ENCODE data around the gene PTPRK. TPM values are rescaled to one million over a fixed set of nuclear protein-coding genes. Genes with fewer than 3 reads are reported as not detected.

PTPRK gene
- total and polyA plus RNA-seq, 2 of the 13 experiments (the other 11 are each of a cell fraction or from before 2014, with no cell fraction given) = 43.6 to 98.3 TPM

DNA sequence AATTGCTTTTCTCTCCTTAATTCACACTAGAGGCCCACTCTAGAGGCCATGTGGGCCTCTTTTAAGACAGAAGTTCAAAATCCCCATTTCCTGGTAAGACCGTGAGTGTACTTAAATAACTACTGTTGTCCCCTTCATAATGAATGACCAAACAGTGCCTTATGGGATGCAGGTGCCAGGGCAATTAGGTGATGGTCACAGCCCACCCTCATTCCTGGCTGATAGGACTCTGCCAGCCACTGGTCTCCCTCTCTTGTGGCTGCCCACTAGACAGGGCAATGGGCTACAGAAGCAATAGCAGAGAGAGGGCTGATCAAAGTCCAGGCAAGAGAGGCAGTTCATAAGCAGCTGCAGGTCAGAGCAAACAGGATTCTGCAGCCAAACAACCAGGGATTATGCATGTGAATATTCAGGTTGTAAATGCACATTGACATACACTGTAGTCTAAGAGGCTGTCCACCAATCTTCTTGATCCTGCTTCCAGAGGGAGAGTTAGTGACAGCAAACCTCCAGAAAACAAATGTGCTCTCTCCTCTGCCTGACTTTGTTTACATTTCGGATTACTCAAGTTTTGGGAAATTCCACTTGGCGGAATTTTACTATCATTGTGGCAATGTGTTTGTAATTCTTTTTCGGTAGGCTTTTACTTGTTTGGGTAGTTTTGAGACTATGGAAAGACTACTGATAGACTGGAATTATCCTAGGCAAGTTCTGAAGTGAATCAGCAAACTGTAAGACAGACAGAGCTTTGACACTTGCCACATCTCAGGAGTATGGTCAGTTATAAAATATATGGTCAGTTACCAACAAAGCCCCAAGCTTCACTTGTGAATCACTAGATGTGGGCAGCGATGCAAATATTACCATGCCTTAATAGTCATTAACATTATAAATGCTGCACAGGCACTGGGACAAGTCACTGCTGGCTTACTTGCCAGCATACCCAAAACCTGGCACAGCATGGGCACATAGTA is 12.8 kb downstream of the PTPRK start (continued):
- TF ChIP-seq, protein P1, sequence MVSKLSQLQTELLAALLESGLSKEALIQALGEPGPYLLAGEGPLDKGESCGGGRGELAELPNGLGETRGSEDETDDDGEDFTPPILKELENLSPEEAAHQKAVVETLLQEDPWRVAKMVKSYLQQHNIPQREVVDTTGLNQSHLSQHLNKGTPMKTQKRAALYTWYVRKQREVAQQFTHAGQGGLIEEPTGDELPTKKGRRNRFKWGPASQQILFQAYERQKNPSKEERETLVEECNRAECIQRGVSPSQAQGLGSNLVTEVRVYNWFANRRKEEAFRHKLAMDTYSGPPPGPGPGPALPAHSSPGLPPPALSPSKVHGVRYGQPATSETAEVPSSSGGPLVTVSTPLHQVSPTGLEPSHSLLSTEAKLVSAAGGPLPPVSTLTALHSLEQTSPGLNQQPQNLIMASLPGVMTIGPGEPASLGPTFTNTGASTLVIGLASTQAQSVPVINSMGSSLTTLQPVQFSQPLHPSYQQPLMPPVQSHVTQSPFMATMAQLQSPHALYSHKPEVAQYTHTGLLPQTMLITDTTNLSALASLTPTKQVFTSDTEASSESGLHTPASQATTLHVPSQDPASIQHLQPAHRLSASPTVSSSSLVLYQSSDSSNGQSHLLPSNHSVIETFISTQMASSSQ (IDR thresholded peaks at IDR 0.05; ENCODE audit: low read depth) = peak; percentile 67
- TF ChIP-seq, protein P1 (CRISPR knock-in tag; IDR thresholded peaks at IDR 0.05; ENCODE audit: borderline replicate concordance) = peak; percentile 85; the same call in 1 of the 2 replicates
- TF ChIP-seq HOXA3 (CRISPR knock-in tag; IDR thresholded peaks at IDR 0.05) (peak; percentile 75; the same call in 1 of the 2 replicates), MTF2 (CRISPR knock-in tag; IDR thresholded peaks at IDR 0.05; ENCODE audit: borderline replicate concordance) (no peak), ZFP82 (CRISPR knock-in tag; IDR thresholded peaks at IDR 0.05; ENCODE audit: borderline replicate concordance) (0 out of 2 replicates have a peak, but pooled peaks have one; percentile 17), SATB2 (CRISPR knock-in tag; IDR thresholded peaks at IDR 0.05) (no peak), SOX6 (IDR thresholded peaks at IDR 0.05) (no peak), SOX6 (CRISPR knock-in tag; IDR thresholded peaks at IDR 0.05) (peak; percentile 94), KLF15 (CRISPR knock-in tag; IDR thresholded peaks at IDR 0.05; ENCODE audit: borderline replicate concordance) (no peak), ZNF75D (CRISPR knock-in tag; IDR thresholded peaks at IDR 0.05; ENCODE audit: borderline replicate concordance) (no peak), GABPA (IDR thresholded peaks at IDR 0.05; ENCODE audit: low read depth, low read length) (no peak), GABPA (CRISPR knock-in tag; IDR thresholded peaks at IDR 0.05; ENCODE audit: low read depth) (no peak), CREM (IDR thresholded peaks at IDR 0.05) (peak; percentile 71; the same call in 1 of the 2 replicates), CREM (CRISPR knock-in tag; IDR thresholded peaks at IDR 0.05) (no peak), ZNF83 (CRISPR knock-in tag; IDR thresholded peaks at IDR 0.05; ENCODE audit: borderline replicate concordance) (no peak), BHLHE40 (IDR thresholded peaks at IDR 0.05; ENCODE audit: low read length) (no peak), SMAD3 (CRISPR knock-in tag; IDR thresholded peaks at IDR 0.05) (peak; percentile 90), ZNF136 (CRISPR knock-in tag; IDR thresholded peaks at IDR 0.05; ENCODE audit: low read depth) (peak; percentile 18; the same call in 1 of the 2 replicates), HNF4G (IDR thresholded peaks at IDR 0.05; ENCODE audit: borderline replicate concordance, low read depth, low read length) (peak; percentile 96), HNF4G (CRISPR knock-in tag; IDR thresholded peaks at IDR 0.05; ENCODE audit: borderline replicate concordance, low read depth) (peak; percentile 98), GATAD1 (CRISPR knock-in tag; IDR thresholded peaks at IDR 0.05) (peak; percentile 58; the same call in 1 of the 2 replicates)
- TF ChIP-seq, protein P2, sequence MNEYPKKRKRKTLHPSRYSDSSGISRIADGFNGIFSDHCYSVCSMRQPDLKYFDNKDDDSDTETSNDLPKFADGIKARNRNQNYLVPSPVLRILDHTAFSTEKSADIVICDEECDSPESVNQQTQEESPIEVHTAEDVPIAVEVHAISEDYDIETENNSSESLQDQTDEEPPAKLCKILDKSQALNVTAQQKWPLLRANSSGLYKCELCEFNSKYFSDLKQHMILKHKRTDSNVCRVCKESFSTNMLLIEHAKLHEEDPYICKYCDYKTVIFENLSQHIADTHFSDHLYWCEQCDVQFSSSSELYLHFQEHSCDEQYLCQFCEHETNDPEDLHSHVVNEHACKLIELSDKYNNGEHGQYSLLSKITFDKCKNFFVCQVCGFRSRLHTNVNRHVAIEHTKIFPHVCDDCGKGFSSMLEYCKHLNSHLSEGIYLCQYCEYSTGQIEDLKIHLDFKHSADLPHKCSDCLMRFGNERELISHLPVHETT (CRISPR knock-in tag; conservative IDR thresholded peaks at IDR 0.05) = no peak
- TF ChIP-seq, protein P3, sequence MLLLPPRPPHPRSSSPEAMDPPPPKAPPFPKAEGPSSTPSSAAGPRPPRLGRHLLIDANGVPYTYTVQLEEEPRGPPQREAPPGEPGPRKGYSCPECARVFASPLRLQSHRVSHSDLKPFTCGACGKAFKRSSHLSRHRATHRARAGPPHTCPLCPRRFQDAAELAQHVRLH (CRISPR knock-in tag; IDR thresholded peaks at IDR 0.05; ENCODE audit: borderline replicate concordance, low read depth) = peak; percentile 89; the same call in 1 of the 2 replicates
- TF ChIP-seq, protein P4, sequence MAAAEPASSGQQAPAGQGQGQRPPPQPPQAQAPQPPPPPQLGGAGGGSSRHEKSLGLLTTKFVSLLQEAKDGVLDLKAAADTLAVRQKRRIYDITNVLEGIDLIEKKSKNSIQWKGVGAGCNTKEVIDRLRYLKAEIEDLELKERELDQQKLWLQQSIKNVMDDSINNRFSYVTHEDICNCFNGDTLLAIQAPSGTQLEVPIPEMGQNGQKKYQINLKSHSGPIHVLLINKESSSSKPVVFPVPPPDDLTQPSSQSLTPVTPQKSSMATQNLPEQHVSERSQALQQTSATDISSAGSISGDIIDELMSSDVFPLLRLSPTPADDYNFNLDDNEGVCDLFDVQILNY (CRISPR knock-in tag; conservative IDR thresholded peaks at IDR 0.05) = no peak

Measured in HepG2 (cell line).